ENCODE data around the gene FAM90A26.
"Not testable (repeated sequence)": the region's sequence is repeated elsewhere in the genome, so short reads cannot be mapped to it uniquely, and the experiment has no call there.

FAM90A26 gene

DNA sequence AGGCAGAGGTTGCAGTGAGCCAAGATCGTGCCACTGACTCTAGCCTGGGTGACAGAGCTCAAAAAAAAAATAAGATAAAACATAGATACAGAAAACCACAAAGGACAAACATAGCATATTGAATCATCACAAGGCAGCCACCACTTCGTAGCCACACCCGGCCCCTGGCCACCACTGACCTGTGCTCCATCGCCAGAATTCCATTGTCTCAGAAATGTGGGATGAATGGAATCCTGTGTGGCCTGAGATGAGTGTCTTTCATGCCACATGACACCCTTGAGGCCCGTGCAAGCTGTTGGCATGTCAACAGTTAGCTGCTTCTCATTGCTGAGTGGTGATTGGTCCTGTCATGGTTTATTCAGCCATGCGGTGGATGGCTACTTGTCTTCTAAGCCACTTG lies 10.2 kb upstream of the FAM90A26 start:
- DNase-seq (ENCODE audit: low read depth in 3 of 3) = not testable (repeated sequence)

DNA sequence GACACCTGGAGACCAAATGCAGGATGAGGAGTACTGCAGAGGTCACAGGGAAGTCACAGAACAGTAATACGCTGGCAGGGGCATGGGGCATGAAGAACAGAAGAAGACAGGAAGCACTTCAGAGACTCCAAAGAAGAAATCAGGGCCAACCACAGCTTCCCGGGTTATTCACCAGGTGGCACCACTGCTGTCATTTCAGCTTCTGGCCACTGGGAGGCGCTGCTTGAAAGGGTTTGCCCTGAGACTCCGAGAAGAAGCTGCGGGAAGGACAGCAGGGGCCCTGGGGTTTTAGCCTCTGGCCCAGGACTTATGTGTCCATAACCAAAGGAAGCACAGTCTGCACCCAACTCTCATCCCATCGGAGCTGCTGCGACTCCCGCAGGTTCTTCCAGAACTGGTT lies 4.2 kb upstream of the FAM90A26 start:
- not testable (repeated sequence) for DNase-seq (ENCODE audit: low read depth in 3 of 3)

DNA sequence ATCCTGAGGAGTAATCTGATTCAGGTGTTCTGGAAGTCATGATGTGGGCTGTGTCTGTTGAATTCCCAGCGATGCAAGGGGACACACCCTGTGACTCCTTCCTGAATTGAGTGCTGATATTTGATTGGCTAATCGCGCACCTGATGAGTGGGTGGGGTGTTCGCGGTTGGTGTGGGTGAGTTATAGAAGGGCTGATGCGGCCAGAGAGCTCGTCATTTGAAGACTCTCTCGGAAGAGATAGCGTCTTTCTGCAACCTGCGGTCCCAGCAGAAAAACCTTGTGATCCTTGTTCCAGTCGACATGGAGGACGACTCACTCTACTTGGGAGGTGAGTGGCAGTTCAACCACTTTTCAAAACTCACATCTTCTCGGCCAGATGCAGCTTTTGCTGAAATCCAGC lies 40.1 kb downstream of the FAM90A26 start, which contains the start of gene USP17L10:
TSS of gene USP17L10 (plus strand) at position 301 of the 400 bp plus-strand sequence. CDS start at position 301, 0 bp downstream.
- DNase-seq (ENCODE audit: low read depth in 3 of 3) = not testable (repeated sequence)

DNA sequence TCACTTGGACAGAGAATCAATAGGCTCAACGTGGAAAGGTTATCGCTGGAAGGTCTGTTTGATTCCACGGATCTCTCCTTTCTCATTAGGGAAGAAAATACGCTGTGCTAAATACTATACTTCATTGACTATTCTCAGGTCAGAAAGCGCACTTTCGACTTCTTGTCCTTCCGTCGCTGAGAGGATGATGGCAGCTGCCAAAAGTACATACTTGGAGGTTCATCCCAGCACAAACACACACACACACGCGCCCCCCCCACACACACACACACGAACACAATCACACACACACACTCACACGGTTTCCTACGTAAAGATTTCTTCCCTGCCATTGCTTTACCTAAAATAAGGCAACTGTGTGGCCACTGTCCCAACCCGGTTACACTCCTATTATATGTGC lies 44.5 kb downstream of the FAM90A26 start:
- DNase-seq (ENCODE audit: low read depth in 3 of 3) = not testable (repeated sequence)

DNA sequence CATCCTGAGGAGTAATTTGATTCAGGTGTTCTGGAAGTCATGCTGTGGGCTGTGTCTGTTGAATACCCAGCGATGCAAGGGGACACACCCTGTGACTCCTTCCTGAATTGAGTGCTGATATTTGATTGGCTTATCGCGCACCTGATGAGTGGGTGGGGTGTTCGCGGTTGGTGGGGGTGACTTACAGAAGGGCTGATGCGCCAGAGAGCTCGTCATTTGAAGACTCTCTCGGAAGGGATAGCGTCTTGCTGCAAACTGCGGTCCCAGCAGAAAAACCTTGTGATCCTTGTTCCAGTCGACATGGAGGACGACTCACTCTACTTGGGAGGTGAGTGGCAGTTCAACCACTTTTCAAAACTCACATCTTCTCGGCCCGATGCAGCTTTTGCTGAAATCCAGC lies 44.9 kb downstream of the FAM90A26 start, which contains the start of gene USP17L11:
TSS of gene USP17L11 (plus strand) at position 301 of the 400 bp plus-strand sequence. CDS start at position 301, 0 bp downstream.
- not testable (repeated sequence) for DNase-seq (ENCODE audit: low read depth in 3 of 3)

DNA sequence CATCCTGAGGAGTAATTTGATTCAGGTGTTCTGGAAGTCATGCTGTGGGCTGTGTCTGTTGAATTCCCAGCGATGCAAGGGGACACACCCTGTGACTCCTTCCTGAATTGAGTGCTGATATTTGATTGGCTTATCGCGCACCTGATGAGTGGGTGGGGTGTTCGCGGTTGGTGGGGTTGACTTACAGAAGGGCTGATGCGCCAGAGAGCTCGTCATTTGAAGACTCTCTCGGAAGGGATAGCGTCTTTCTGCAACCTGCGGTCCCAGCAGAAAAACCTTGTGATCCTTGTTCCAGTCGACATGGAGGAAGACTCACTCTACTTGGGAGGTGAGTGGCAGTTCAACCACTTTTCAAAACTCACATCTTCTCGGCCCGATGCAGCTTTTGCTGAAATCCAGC lies 49.6 kb downstream of the FAM90A26 start, which contains the start of gene USP17L12:
TSS of gene USP17L12 (plus strand) at position 301 of the 400 bp plus-strand sequence. CDS start at position 301, 0 bp downstream.
- DNase-seq (ENCODE audit: low read depth in 3 of 3) = not testable (repeated sequence)

DNA sequence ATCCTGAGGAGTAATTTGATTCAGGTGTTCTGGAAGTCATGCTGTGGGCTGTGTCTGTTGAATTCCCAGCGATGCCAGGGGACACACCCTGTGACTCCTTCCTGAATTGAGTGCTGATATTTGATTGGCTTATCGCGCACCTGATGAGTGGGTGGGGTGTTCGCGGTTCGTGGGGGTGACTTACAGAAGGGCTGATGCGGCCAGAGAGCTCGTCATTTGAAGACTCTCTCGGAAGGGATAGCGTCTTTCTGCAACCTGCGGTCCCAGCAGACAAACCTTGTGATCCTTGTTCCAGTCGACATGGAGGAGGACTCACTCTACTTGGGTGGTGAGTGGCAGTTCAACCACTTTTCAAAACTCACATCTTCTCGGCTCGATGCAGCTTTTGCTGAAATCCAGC lies 54.4 kb downstream of the FAM90A26 start, which contains the start of gene USP17L13:
TSS of gene USP17L13 (plus strand) at position 301 of the 400 bp plus-strand sequence. CDS start at position 301, 0 bp downstream.
- not testable (repeated sequence) for DNase-seq (ENCODE audit: low read depth in 3 of 3)
